BLaER1 treated with 17β-estradiol and CSF1 and Interleukin-3, amounts not matched to agents 10 nM and 100 nM (cell line): ENCODE data around the gene TOX2.

Experiments
- H3K27ac ChIP-seq, 11 experiments: shearing (Covaris generic); formaldehyde crosslinking; 2 replicates each; pipeline ENCODE4 v1.8.1; 2022
- H3K27me3 ChIP-seq, 11 experiments: shearing (Covaris generic); formaldehyde crosslinking; 2 replicates each; pipeline ENCODE4 v1.8.1; 2022
- H3K36me3 ChIP-seq, 11 experiments: shearing (Covaris generic); formaldehyde crosslinking; 2 replicates each; pipeline ENCODE4 v1.8.1; 2022
- H3K4me1 ChIP-seq, 10 experiments: shearing (Covaris generic); formaldehyde crosslinking; 2 replicates each; pipeline ENCODE4 v1.8.1; 2022
- H3K4me2 ChIP-seq, 11 experiments: shearing (Covaris generic); formaldehyde crosslinking; 2 replicates each; pipeline ENCODE4 v1.8.1; 2022
- H3K4me3 ChIP-seq, 10 experiments: shearing (Covaris generic); formaldehyde crosslinking; 2 replicates each; pipeline ENCODE4 v1.8.1; 2022
- H3K9ac ChIP-seq, 11 experiments: shearing (Covaris generic); formaldehyde crosslinking; 2 replicates each; pipeline ENCODE4 v1.8.1; 2022
- H3K9me3 ChIP-seq, 11 experiments: shearing (Covaris generic); formaldehyde crosslinking; replicated peaks in 1 of 11; 2 replicates each; pipeline ENCODE4 v1.8.1; 2022
- H4K20me1 ChIP-seq, 11 experiments: shearing (Covaris generic); formaldehyde crosslinking; 2 replicates each; pipeline ENCODE4 v1.8.1; 2022
- Cebpa-rat ChIP-seq, 11 experiments: shearing (Covaris generic); IDR thresholded peaks; 2 replicates each; pipeline ENCODE4 v1.8.1; 2022

The TOX2 gene

DNA sequence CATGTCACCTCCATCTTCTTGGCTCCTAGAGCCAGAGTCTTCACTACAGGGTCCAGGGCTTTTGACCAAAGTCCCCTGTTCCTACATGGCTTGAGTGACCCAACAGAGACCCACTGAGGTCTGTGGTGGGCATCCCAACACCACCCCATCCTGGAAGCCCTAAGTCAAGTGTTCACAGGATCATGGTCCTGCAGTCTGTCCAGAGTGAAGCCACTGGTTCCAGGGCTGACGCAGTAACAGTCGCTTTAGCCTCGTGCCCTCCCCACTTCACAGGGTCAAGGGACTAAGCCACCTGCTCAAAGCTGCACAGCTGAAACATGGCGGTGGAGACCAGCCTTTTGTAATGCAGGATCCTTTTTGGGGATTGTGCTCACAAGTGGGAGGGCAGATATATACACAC is 138.4 kb downstream of the TOX2 start:
- H3K27ac ChIP-seq, result no peak overlapping the region
- no peak overlapping the region for H3K9ac ChIP-seq
- H3K27me3 ChIP-seq, result no peaks in the 10 kb centered on the region
- TF ChIP-seq Cebpa-rat (IDR thresholded peaks at IDR 0.05), result no peak
- 0 out of 22 replicates have a peak overlapping the region, but pooled peaks of 1 of the 11 experiments have one; percentile 3 for H3K4me2 ChIP-seq
- no peaks in the 10 kb centered on the region for H4K20me1 ChIP-seq
- H3K9me3 ChIP-seq, result peaks cover 0 to 6% (median 0%) of the 10 kb centered on the region in 11 experiments; a peak in 2 of 22 replicates
- no peaks in the 10 kb centered on the region for H3K36me3 ChIP-seq
- no peak overlapping the region for H3K4me3 ChIP-seq
- peaks cover 0 to 7% (median 2%) of the 10 kb centered on the region in 10 experiments; a peak in 14 of 20 replicates for H3K4me1 ChIP-seq

DNA sequence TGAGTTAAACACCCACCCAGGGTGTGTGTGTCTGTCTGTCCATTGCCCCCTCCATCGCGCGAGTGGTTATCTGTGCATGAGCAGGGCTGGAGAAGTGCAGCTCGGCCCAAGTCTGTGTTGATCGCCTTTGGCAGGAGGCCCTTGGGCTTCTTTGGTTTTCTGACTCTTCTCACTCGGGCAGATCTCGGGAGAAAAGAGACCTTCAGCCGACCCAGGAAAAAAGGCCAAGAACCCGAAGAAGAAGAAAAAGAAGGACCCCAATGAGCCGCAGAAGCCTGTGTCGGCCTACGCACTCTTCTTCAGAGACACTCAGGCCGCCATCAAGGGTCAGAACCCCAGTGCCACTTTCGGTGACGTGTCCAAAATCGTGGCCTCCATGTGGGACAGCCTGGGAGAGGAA is 139.5 kb downstream of the TOX2 start:
- Histone ChIP-seq H3K36me3 (no peaks in the 10 kb centered on the region), H3K9me3 (peaks cover 0 to 11% (median 3%) of the 10 kb centered on the region in 11 experiments; a peak in 6 of 22 replicates), H3K4me3 (no peak overlapping the region), H3K27ac (no peak overlapping the region), H3K27me3 (no peaks in the 10 kb centered on the region), H3K4me1 (peaks cover 0 to 15% (median 10%) of the 10 kb centered on the region in 10 experiments; a peak in 16 of 20 replicates), H3K4me2 (no peak overlapping the region), H4K20me1 (no peaks in the 10 kb centered on the region), H3K9ac (no peak overlapping the region)
- no peak for TF ChIP-seq Cebpa-rat (IDR thresholded peaks at IDR 0.05)

DNA sequence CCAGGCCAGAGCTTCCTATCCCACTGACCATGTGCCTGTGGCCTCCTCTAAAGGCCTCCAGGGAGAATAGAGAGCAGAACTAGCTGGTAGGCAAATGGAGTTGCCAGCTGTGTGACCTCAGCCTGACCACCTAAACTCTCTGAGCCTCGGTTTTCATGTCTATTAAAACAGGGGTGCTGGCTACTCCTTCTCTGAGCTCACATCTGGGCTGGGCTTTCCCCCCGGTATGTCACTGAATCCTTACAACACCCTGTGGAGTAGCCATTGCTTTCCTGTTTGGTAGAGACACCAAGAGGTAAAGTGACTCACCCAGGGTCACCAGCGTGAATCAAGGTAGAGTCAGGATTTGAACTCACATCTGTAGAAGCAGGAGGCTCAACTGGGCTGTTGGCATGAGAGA is 140.2 kb downstream of the TOX2 start:
- Histone ChIP-seq H3K4me3 (no peak overlapping the region), H3K36me3 (no peaks in the 10 kb centered on the region), H3K27me3 (no peaks in the 10 kb centered on the region), H3K9me3 (peaks cover 0 to 16% (median 7%) of the 10 kb centered on the region in 11 experiments; a peak in 6 of 22 replicates), H3K27ac (no peak overlapping the region), H4K20me1 (no peaks in the 10 kb centered on the region), H3K9ac (no peak overlapping the region), H3K4me1 (peaks cover 0 to 15% (median 10%) of the 10 kb centered on the region in 10 experiments; a peak in 16 of 20 replicates), H3K4me2 (no peak overlapping the region)
- no peak for TF ChIP-seq Cebpa-rat (IDR thresholded peaks at IDR 0.05)

DNA sequence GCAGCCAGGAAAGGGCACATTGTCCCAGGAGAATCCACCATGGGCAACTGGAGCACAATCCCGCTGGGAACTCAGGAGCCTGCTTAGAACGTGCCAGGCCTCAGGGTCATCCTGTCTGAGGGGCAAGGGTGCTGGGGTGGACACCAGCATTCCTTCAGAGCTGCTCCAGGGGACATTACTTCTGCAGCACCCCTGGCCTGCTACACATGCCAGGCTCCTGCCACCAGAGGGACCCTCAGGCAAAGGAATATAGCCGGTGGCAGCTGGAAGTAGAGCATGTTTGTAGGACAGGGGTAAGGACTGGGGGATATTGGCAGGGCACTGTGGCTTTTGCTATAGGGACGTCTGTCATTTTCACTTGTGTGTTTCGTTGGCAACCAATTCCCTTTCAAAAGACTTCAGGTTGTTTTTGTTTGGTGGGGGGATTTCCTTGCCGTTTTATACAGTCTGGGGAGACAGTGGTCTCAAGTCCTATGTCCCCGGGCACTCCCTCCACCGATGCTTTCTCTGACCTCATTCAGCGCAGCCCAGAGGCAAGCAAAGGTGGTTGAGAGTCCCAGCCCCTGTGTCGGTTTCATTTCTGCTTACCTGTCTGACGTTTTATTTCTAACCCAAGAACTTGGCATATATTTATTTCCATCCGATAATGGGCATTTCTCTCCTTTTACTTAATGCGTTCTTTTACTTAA is 141.5 kb downstream of the TOX2 start:
- peaks cover 0 to 20% (median 10%) of the 10 kb centered on the region in 10 experiments; a peak in 16 of 20 replicates for H3K4me1 ChIP-seq
- no peaks in the 10 kb centered on the region for H3K36me3 ChIP-seq
- no peak overlapping the region for H3K4me3 ChIP-seq
- no peak overlapping the region for H3K4me2 ChIP-seq
- no peak overlapping the region for H3K27ac ChIP-seq
- no peak for TF ChIP-seq Cebpa-rat (IDR thresholded peaks at IDR 0.05)
- no peak overlapping the region for H3K9ac ChIP-seq
- H3K9me3 ChIP-seq, result peaks cover 0 to 16% (median 8%) of the 10 kb centered on the region in 11 experiments; a peak in 6 of 22 replicates
- no peaks in the 10 kb centered on the region for H3K27me3 ChIP-seq
- no peaks in the 10 kb centered on the region for H4K20me1 ChIP-seq

DNA sequence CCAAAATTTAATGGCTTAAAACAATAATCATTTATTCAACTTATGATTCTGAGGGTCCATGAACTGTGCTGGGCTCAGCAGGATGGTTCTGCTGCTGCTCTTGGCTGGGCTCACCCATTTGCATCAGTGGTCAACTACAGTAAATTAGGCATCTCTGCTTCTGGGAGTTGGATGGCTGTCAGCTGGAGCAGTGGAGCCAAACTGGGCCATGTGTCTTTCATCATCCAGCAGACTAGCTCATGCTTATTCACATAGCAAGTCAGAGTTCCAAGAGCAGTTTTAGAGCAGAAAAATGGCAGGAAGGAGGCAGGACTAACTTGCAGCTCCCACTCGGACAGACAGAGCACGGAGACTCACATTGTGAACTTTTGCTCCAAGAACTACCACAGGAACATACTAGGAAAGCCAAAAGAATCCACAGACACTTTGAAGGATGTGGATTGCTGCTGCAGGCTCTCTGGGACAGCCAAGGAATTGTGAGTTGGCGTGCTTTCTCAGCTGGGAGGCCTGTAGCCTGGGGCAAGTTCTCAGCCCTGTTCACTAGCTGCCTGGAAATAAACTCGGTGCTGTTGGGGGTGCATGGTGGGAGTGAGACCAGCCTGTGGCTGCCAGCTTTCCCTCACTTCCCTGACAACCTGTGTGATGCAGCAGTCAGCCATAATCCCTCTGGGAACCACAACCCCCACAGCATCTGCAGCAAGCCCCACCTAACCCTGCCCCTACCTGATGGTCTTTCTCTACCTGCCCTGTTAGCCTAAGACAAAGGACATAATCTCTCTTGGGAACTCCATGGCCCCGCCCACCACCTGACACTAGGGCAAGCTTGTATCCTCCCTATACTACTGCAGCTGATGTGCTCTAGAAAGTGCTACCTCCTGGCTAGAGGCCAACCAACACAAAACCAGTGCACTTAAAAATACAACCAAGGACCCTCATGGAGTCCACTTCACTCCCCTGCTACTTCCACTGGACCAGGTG is 143.3 kb downstream of the TOX2 start:
- Histone ChIP-seq H3K27ac (peak overlapping the region in 1 of 11 experiments; percentile 2; a peak in 1 of 22 replicates), H3K4me1 (peaks cover 0 to 23% (median 10%) of the 10 kb centered on the region in 10 experiments; a peak in 16 of 20 replicates), H3K4me2 (peak overlapping the region in 8 of 11 experiments; percentile 27 to 56 (median 43); a peak in 16 of 22 replicates), H3K9me3 (peaks cover 0 to 25% (median 8%) of the 10 kb centered on the region in 11 experiments; a peak in 9 of 22 replicates), H3K36me3 (no peaks in the 10 kb centered on the region), H4K20me1 (no peaks in the 10 kb centered on the region), H3K4me3 (no peak overlapping the region), H3K27me3 (no peaks in the 10 kb centered on the region), H3K9ac (no peak overlapping the region)
- TF ChIP-seq Cebpa-rat (IDR thresholded peaks at IDR 0.05), result no peak

DNA sequence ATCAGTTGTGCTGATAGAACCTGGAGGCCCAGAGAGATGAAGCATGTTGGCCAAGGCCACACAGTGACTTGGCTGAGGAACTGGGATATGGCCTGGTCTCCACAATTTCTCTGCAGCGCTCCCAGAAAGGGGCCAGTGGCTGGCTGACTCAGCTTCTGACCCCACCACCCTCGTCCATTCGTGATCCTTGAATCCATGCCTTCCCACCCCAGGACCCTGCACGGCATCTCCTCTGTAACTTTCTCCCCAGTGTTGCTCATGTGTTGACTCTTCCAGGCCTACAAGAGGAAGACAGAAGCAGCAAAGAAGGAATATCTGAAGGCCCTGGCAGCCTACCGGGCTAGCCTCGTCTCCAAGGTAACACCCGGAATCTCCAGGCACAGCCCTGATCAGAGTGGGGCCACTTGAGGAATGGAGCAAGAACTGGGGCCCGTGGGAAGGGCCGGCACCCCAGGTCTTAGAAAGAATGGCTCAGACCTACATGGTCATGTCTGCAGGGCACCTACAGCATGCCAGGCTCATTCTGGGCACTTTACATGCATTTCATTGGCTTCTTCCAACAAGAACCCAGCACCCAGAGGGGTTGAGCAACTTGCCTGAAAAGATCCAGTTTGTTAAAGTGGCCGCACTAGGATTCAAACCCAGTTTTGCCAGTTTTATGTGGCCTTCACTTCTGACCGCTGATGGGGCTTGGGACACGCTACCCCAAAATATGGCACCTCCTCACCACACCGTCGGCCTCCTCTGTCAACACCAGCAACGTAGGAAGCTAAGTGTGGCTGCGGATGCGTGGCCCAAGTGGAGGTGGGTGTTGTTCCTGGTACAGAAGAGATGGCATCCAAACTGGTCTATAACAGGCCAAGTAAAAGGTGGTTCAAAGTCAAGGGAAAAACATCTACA is 150.1 kb downstream of the TOX2 start:
- peaks cover 24 to 47% (median 34%) of the 10 kb centered on the region in 10 experiments for H3K4me1 ChIP-seq
- H4K20me1 ChIP-seq, result no peaks in the 10 kb centered on the region
- H3K27me3 ChIP-seq, result no peaks in the 10 kb centered on the region
- no peak overlapping the region for H3K4me3 ChIP-seq
- H3K27ac ChIP-seq, result peak overlapping the region in 4 of 11 experiments; percentile 20 to 50 (median 40); a peak in 4 of 22 replicates
- no peak for TF ChIP-seq Cebpa-rat (IDR thresholded peaks at IDR 0.05)
- no peak overlapping the region for H3K9ac ChIP-seq
- H3K9me3 ChIP-seq, result peaks cover 0 to 9% (median 3%) of the 10 kb centered on the region in 11 experiments; a peak in 7 of 22 replicates
- H3K36me3 ChIP-seq, result no peaks in the 10 kb centered on the region
- H3K4me2 ChIP-seq, result no peak overlapping the region

DNA sequence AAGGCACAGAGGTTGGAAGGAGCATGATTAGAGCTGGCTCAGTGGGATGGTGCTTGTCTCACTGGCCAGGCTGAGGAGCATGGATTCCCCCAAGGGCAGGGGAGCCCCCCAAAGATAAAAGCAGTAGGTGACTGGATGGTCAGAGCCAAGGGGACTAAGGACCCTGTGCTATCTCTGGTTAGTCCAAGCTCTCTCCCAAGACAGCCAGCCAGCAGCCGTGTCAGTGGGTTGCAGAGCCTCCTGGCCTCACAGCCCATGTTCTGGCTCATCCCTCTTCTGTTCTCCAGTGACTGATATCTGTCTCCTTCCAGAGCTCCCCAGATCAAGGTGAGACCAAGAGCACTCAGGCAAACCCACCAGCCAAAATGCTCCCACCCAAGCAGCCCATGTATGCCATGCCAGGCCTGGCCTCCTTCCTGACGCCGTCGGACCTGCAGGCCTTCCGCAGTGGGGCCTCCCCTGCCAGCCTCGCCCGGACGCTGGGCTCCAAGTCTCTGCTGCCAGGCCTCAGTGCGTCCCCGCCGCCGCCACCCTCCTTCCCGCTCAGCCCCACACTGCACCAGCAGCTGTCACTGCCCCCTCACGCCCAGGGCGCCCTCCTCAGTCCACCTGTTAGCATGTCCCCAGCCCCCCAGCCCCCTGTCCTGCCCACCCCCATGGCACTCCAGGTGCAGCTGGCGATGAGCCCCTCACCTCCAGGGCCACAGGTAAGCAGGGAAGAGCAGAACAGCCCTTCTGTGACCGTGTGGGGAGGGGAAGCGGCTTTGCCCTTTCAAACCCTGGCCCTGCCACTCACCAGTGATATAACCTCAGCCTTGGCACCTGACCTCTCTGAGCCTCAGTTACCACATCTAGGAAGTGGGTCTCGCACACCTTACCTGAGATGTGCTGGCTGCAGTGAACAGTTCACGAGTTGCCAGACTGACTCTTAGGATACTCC is 151.0 kb downstream of the TOX2 start:
- no peak for TF ChIP-seq Cebpa-rat (IDR thresholded peaks at IDR 0.05)
- no peak overlapping the region for H3K4me2 ChIP-seq

More for the DNA sequence above, 151.0 kb downstream of the TOX2 start:
- 0 out of 22 replicates have a peak overlapping the region, but pooled peaks of 1 of the 11 experiments have one; percentile 91 for H3K9ac ChIP-seq
- H3K9me3 ChIP-seq, result peaks cover 0 to 9% (median 3%) of the 10 kb centered on the region in 11 experiments; a peak in 7 of 22 replicates
- H3K27me3 ChIP-seq, result no peaks in the 10 kb centered on the region
- no peaks in the 10 kb centered on the region for H3K36me3 ChIP-seq
- peak overlapping the region in 7 of 11 experiments; percentile 87 to 99 (median 98); a peak in 10 of 22 replicates for H3K27ac ChIP-seq
- H3K4me3 ChIP-seq, result no peak overlapping the region
- peaks cover 33 to 51% (median 43%) of the 10 kb centered on the region in 10 experiments for H3K4me1 ChIP-seq
- no peaks in the 10 kb centered on the region for H4K20me1 ChIP-seq
